AG04449 (cell line): ENCODE results near the gene TMEM185B.
A peak's percentile ranks its signal among the peaks of the same experiment; 100 is the strongest.

Experiments used
- CTCF ChIA-PET: fragments of 350-600 bp; formaldehyde crosslinking; extraction: SDS; loops from one replicate; lab custom pipeline; 2021; ENCODE audit warnings: antibody characterized with exemption; lab: Yijun Ruan, JAX
- POLR2A ChIA-PET: fragments of 400-600, 350-600 bp; formaldehyde crosslinking; extraction: SDS; loops from one replicate; lab custom pipeline; 2020; ENCODE audit warnings: antibody characterized with exemption, inconsistent platforms; lab: Yijun Ruan, JAX
- DNase-seq: peaks from one replicate; pipeline ENCODE4 v3.0.0-alpha.2; 2010; ENCODE audit warnings: low read depth, low spot score
- H3K4me3 ChIP-seq: 2 replicates; pipeline ENCODE4 v1.5.1; 2011; ENCODE audit warnings: low read depth, mild to moderate bottlenecking, control low read depth, low read length
- TF ChIP-seq, protein P1 (sequence below): IDR thresholded peaks from one replicate; pipeline ENCODE4 v1.5.1; 2011; ENCODE audit warnings: mild to moderate bottlenecking, moderate library complexity, low read length, control low read depth, inconsistent platforms; ENCODE audit not compliant: insufficient read depth; ENCODE audit errors: missing control alignments

TMEM185B gene

DNA sequence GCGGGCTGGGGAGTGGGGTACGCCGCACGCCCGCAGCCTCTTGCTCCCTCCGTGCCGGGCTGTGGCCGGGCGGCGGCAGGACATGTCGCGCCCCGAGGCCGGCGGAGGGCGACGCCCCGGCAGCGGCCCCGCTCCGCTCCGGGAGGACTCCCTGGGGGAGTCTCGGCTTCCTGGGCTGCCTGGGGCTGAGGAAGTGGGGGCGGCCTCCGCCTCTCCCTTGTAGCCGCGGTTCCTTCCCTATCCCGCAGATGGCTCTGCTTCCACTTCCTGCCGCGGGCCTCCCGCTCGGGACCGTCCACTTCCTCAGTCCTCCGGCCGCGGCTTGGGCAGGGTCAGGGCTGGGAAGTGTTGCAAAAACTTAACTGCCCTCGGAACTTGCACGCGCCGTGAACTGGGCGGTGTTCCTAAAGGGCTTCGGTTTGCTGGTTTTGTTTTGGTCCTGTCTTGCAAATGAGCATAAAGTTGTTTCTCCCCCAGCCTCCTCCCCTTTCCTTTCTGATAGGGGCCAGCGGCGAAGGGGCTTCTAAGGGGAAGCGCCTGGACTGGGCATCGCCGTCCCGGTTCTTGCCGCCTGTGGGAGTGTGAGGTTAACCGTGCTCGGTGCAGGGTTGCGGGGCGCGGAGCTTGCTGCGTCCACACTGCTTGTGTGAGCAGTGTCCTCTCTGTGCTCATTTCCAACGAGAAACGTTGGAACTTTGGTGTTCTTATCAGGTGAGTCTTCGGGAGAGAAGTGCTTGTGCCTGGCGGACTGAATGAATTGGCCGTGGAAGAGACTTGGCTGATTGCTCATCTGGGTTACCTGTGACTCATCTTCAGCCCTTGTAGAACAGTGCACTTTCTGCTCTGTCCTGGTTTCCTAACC, 30.1 kb upstream of the TMEM185B start:
- peak overlapping the region; percentile 82 for H3K4me3 ChIP-seq
- TF ChIP-seq, protein P1, sequence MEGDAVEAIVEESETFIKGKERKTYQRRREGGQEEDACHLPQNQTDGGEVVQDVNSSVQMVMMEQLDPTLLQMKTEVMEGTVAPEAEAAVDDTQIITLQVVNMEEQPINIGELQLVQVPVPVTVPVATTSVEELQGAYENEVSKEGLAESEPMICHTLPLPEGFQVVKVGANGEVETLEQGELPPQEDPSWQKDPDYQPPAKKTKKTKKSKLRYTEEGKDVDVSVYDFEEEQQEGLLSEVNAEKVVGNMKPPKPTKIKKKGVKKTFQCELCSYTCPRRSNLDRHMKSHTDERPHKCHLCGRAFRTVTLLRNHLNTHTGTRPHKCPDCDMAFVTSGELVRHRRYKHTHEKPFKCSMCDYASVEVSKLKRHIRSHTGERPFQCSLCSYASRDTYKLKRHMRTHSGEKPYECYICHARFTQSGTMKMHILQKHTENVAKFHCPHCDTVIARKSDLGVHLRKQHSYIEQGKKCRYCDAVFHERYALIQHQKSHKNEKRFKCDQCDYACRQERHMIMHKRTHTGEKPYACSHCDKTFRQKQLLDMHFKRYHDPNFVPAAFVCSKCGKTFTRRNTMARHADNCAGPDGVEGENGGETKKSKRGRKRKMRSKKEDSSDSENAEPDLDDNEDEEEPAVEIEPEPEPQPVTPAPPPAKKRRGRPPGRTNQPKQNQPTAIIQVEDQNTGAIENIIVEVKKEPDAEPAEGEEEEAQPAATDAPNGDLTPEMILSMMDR: peak; percentile 70
- POLR2A ChIA-PET: interaction anchor here (0.9 to 1.7 kb wide), 5 partner anchors 13 to 60 kb away, joined by 3 to 13 read pairs (median 4); partner anchors contain the start of gene TMEM185B
- CTCF ChIA-PET: interaction anchor here (0.9 to 4.5 kb wide), 8 partner anchors 10 to 428 kb away, joined by 3 to 16 read pairs (median 4); no protein-coding TSS in a partner anchor
- DNase-seq: peak; percentile 26

DNA sequence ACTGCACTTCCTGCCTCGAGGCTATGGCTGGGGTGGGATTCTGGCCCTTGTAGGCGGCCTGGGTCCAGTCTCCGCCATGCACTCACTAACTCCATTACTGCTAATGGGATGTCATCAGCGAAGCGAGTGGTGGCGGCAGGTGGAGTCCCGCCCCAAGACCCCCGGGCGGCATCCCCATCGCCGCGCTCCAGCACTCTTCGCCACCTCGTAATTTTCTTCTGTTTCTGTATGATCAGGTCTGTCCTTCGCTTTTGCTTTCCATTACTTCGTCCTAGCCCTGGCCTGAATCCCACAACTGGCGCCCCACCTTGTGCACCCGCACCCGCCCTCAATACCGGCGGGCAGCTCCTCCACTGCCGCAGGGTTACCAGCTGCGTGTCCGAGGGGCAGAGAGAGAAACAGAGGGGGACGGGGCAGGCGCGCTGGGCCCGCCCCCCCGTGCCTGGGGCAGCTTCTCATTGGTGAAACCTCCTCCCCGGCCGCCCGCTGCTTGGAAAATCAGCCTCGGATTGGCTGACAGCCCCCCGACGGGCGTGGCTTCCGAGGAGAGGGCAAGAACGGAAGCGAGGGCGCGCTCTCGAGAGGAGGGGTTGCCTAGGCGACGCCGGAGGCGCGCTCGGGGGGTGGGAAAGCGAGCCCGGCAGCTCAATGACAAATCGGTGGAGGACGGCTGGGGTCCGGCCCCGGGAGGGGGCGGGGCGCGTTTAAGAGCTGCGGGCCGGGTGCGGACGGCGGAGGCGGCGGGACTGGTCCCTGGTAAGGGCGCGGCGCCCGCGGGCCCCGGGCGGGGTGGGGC, 29.2 kb upstream of the TMEM185B start, which contains the start of gene RALB:
Gene RALB, plus strand, starts transcription at position 628 of the 796 bp plus-strand sequence. CDS start 25,813 bp downstream, outside the sequence.
- H3K4me3 ChIP-seq: peak within 1 kb of the TSS; percentile 82
- DNase-seq: peak; percentile 87
- POLR2A ChIA-PET: interaction anchor here (0.7 to 1.7 kb wide), 6 partner anchors 12 to 62 kb away, joined by 3 to 13 read pairs (median 4); partner anchors contain the start of gene TMEM185B
- TF ChIP-seq, protein P1: no peak
- CTCF ChIA-PET: interaction anchor here (0.6 to 4.5 kb wide), 6 partner anchors 9 to 428 kb away, joined by 3 to 16 read pairs (median 6); no protein-coding TSS in a partner anchor

DNA sequence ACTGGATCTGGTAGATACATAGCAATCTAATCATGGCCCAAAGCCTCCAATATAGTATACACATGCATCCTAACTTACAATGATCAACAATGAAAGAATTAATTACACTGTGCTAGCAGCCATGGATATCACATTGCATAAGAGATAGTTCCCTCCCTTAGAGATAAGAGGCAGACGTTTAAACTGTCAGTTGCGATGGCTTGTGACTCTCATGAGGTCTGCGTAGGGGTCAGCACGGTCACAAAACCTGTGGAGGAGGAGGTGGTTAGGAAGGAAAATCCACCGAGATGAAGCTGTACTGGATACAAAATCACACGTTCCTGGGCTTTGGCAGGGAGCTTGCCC, 28.7 kb upstream of the TMEM185B start:
- TF ChIP-seq, protein P1: no peak
- peak overlapping the region; percentile 82 for H3K4me3 ChIP-seq
- CTCF ChIA-PET: interaction anchor here (0.6 to 4.5 kb wide), 6 partner anchors 9 to 429 kb away, joined by 3 to 16 read pairs (median 6); no protein-coding TSS in a partner anchor
- POLR2A ChIA-PET: interaction anchor here (0.7 to 1.7 kb wide), 5 partner anchors 12 to 63 kb away, joined by 3 to 13 read pairs (median 4); partner anchors contain the start of gene TMEM185B
- no peak for DNase-seq

DNA sequence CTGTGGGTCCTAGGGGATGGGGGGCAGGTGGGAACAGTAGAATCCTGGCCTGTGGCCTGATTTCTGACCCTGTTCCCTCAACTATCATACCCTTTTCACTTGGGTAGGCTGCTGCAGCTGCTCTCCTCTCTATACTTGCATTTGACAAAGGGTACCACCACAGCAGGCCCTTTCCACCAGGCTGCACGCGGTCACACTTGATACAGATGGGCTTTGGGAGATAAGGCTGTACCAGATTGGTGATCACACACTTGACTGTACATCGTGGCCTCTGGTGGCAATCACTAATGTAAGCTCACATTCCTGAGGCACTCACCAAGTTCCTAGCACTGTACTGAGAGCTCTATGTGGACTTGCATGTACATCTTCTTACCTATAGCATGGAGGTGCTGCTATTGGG, 27.9 kb upstream of the TMEM185B start:
- TF ChIP-seq, protein P1: no peak
- DNase-seq: no peak
- ChIA-PET CTCF (interaction anchor here (2.1 to 4.5 kb wide), 2 partner anchors 11 to 62 kb away, joined by 6 to 16 read pairs; no protein-coding TSS in a partner anchor), POLR2A (interaction anchor here (0.5 kb wide), 1 partner anchor 351 kb away, joined by 3 read pairs; no protein-coding TSS in a partner anchor)
- no peak overlapping the region for H3K4me3 ChIP-seq

DNA sequence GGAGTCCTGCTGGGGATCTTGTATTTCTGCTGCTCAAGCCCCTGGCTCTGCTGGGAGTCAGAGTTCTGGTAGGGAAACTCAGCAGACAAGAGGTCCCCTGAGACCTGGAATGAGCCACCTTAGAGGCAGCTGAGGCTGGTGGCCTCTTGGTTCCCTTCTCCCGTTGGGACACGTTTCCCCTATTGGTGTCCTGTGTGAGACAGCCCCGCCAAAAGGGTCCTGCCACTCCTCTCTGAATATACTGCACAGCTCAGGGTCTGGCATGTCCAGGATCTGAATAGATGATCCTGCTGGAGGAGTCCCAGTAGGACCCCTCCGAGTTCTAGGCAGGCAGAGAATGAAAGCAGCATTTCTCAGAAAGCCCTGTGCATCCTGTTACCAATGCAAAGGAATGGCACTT, 27.4 kb upstream of the TMEM185B start:
- ChIA-PET POLR2A (no interaction called here), CTCF (interaction anchor here (2.1 to 4.5 kb wide), 2 partner anchors 10 to 62 kb away, joined by 6 to 16 read pairs; no protein-coding TSS in a partner anchor)
- TF ChIP-seq, protein P1: no peak
- no peak overlapping the region for H3K4me3 ChIP-seq
- DNase-seq: no peak
